SK-N-SH treated with all-trans-retinoic acid at 6 μM for 48 hours (cell line): ENCODE measurements around the gene LIMD2.

ENCODE experiments used
- ARNTL ChIP-seq: fragments of 450-650 bp; formaldehyde crosslinking; IDR thresholded peaks from 2 replicates; pipeline ENCODE4 v1.5.0; 2020; ENCODE audit warnings: low read depth, mild to moderate bottlenecking, moderate library complexity, borderline replicate concordance
- BACH2 ChIP-seq: fragments of 250-450 bp; sonication (Bioruptor Pico); IDR thresholded peaks from 2 replicates; pipeline ENCODE4 v1.9.0; 2021; ENCODE audit warnings: mild to moderate bottlenecking, borderline replicate concordance
- CSDC2 ChIP-seq: fragments of 250-450 bp; sonication (Bioruptor Pico); IDR thresholded peaks from 2 replicates; pipeline ENCODE4 v1.5.0; 2020; ENCODE audit warnings: mild to moderate bottlenecking, moderate library complexity
- OSR1 ChIP-seq: fragments of 250-450 bp; sonication (Bioruptor Pico); IDR thresholded peaks from 2 replicates; pipeline ENCODE4 v1.8.0; 2022; ENCODE audit warnings: moderate library complexity, mild to moderate bottlenecking, inconsistent platforms
- POU6F1 ChIP-seq: fragments of 250-450 bp; sonication (Bioruptor Pico); IDR thresholded peaks from 2 replicates; pipeline ENCODE4 v1.8.0; 2021; ENCODE audit warnings: low read depth, mild to moderate bottlenecking, moderate library complexity, borderline replicate concordance
- RARB ChIP-seq: fragments of 250-450 bp; sonication (Bioruptor Pico); IDR thresholded peaks from 2 replicates; pipeline ENCODE4 v1.8.0; 2021; ENCODE audit warnings: mild to moderate bottlenecking, moderate library complexity
- SNAI2 ChIP-seq: fragments of 250-450 bp; sonication (Bioruptor Pico); IDR thresholded peaks from 2 replicates; pipeline ENCODE4 v1.5.0; 2020; ENCODE audit warnings: mild to moderate bottlenecking, moderate library complexity
- TOX ChIP-seq: fragments of 250-450 bp; sonication (Bioruptor Pico); IDR thresholded peaks from 2 replicates; pipeline ENCODE4 v1.8.0; 2021; ENCODE audit warnings: mild to moderate bottlenecking, moderate library complexity, borderline replicate concordance
- ZFP3 ChIP-seq: fragments of 250-450 bp; sonication (Bioruptor Pico); IDR thresholded peaks from 2 replicates; pipeline ENCODE4 v1.5.0; 2020; ENCODE audit warnings: mild to moderate bottlenecking, moderate library complexity
- ZFP30 ChIP-seq: fragments of 450-650 bp; formaldehyde crosslinking; IDR thresholded peaks from 2 replicates; pipeline ENCODE4 v1.5.0; 2022; ENCODE audit warnings: mild to moderate bottlenecking, moderate library complexity
- ZNF70 ChIP-seq: fragments of 450-650 bp; formaldehyde crosslinking; IDR thresholded peaks from 2 replicates; pipeline ENCODE4 v1.5.0; 2020; ENCODE audit warnings: mild to moderate bottlenecking, moderate library complexity
- TF ChIP-seq, protein P1 (sequence below): fragments of 250-450 bp; sonication (Bioruptor Pico); IDR thresholded peaks from 2 replicates; pipeline ENCODE4 v1.8.0; 2020; ENCODE audit warnings: mild to moderate bottlenecking, moderate library complexity, borderline replicate concordance
- TF ChIP-seq, protein P2 (sequence below): fragments of 250-450 bp; sonication (Bioruptor Pico); IDR thresholded peaks from 2 replicates; pipeline ENCODE4 v1.5.1; 2020; ENCODE audit warnings: low read depth, mild to moderate bottlenecking, moderate library complexity

GRCh38 chr17:63694229-63694949 is 5.5 kb downstream of the LIMD2 start:
- TF ChIP-seq TOX (CRISPR knock-in tag) (no peak), POU6F1 (CRISPR knock-in tag) (no peak), CSDC2 (CRISPR knock-in tag) (no peak), SNAI2 (CRISPR knock-in tag) (no peak), ZNF70 (CRISPR knock-in tag) (no peak), BACH2 (no peak), ARNTL (CRISPR knock-in tag) (no peak), ZFP30 (no peak), ZFP3 (CRISPR knock-in tag) (no peak), OSR1 (CRISPR knock-in tag) (no peak), RARB (no peak)
- TF ChIP-seq, protein P1, sequence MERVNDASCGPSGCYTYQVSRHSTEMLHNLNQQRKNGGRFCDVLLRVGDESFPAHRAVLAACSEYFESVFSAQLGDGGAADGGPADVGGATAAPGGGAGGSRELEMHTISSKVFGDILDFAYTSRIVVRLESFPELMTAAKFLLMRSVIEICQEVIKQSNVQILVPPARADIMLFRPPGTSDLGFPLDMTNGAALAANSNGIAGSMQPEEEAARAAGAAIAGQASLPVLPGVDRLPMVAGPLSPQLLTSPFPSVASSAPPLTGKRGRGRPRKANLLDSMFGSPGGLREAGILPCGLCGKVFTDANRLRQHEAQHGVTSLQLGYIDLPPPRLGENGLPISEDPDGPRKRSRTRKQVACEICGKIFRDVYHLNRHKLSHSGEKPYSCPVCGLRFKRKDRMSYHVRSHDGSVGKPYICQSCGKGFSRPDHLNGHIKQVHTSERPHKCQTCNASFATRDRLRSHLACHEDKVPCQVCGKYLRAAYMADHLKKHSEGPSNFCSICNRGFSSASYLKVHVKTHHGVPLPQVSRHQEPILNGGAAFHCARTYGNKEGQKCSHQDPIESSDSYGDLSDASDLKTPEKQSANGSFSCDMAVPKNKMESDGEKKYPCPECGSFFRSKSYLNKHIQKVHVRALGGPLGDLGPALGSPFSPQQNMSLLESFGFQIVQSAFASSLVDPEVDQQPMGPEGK: no peak
- TF ChIP-seq, protein P2, sequence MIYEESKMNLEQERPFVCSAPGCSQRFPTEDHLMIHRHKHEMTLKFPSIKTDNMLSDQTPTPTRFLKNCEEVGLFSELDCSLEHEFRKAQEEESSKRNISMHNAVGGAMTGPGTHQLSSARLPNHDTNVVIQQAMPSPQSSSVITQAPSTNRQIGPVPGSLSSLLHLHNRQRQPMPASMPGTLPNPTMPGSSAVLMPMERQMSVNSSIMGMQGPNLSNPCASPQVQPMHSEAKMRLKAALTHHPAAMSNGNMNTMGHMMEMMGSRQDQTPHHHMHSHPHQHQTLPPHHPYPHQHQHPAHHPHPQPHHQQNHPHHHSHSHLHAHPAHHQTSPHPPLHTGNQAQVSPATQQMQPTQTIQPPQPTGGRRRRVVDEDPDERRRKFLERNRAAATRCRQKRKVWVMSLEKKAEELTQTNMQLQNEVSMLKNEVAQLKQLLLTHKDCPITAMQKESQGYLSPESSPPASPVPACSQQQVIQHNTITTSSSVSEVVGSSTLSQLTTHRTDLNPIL (CRISPR knock-in tag): no peak
